ENCODE measurements around the gene R3HDM2.
A peak's percentile ranks its signal among the peaks of the same experiment; 100 is the strongest.

The R3HDM2 gene

DNA sequence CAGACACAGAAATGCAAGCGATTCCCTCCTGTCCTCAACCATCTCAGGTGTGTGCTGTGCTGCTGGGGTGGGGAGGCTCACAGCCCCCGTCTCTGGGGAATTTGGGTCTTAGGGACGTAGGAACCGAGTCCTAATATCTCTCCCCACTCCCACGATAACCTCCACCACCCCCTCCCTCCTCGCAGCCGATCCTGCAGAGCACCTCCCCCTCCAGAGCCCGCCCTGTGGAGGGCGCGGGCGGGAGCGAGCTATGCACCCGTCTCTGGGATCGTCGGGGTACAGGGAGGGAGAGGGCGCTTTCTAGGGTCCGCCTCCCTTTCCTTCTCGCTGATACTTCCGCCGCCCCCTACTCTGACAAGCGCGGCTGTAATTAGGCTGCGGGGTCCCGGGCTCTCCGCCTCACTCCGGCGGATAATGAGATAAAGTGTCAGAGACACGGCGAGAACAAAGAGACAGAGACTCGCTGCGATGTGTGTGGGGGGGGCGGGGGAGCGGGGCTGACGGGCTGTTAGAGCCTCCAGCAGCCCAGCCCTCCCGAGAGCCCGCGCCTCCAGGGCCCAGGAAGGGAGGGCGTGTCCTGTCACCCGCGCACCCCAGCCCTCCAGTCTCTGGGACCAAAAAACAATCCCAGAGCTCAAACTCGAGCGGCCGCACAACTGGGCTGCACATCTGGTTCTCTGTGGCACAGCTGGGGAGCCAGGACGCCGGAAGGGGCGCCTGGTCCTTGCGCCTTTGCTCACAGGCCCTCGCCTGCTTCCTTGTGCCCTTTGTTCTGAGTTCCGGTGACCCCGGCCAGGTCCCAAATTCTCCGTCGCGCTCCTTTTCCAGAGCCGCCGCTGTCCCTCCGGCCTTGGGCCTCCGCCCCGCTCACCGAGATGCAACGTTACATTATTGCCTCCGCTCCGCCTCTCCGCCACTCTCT, 192.7 kb downstream of the R3HDM2 start:
- no peak for DNase-seq

DNA sequence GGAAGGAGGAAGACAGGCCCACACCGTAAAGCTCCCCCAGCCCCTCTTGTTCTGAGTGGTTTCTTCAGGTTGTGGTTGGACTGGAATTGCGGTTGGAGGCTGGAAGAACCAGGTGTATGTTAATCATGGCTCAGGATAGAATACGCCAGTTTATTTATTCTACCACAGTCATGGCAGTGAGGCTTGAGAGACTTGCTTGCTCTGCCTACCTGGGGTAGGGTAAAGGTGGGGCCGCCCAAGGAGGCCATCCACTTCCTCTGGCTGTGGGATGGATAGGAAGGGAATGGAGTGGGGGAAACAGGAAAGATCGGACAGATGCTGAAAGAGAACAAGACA, 193.3 kb downstream of the R3HDM2 start:
- DNase-seq = no peak

DNA sequence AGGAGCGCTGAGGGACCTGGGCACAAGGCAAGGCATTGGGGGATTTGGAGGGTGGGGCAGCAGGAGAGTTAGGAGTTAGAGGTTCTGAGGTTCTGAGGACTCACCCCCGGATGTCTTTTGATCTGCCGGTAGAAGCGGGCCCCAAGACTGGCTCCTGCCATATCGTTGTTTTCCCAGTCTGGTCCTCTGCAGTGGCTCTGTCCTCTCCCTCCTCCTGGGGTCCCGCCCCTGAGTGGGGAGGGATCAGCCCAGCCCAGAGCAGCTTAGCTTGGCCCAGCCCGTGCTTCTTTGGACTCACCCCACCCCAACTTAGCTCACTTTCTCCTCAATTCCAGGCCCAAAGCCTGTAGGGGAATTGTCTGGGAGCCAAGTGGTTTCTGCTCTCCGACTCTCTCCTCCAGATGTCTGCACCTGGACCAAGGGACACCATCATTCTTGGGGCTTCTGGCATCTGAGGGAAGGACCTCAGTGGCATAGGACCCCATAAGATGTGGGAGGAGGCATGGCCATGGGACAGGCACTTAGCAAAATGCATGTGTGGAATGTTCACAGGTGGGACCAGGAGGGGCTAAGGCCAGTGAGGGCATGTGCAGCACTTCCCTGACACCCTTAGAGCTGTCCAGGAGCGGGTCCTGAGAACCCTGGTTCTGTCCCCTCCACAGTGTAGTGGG, 193.8 kb downstream of the R3HDM2 start:
- DNase-seq = no peak

DNA sequence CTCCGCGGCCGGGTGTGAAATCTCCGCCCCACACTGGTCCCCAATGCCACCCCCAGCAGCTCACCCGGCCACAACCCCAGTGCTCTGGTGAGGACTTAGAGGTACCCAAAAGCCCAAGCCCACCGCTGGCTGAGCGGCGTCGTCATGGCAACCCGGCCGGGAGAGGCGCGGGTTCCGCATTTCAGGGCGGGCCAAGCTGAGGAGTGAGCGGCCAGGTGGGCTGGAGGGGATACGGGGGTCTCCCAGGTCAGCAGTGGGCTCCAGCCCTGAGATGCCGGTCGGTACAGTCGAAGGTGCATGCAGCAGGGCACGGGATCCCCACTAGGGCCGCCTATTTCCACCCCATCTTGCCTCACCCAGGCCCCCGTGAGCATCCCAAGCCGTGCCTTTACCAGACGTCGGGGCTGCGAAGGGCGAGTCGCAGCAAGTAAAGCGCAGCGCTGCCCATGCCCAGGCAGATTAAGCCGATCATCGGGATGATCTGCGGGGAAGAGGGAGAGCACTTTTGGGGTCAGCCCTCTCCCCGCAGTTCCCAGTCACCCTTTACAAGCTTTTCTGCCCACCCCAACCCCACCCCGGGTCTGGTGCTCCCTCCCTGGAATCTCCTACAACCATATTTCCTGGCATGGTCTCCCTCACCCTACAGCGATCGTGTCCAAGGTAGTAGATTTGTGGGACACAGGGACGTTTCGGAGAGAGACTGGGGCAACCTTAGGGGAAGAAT, 194.5 kb downstream of the R3HDM2 start:
- no peak for DNase-seq

DNA sequence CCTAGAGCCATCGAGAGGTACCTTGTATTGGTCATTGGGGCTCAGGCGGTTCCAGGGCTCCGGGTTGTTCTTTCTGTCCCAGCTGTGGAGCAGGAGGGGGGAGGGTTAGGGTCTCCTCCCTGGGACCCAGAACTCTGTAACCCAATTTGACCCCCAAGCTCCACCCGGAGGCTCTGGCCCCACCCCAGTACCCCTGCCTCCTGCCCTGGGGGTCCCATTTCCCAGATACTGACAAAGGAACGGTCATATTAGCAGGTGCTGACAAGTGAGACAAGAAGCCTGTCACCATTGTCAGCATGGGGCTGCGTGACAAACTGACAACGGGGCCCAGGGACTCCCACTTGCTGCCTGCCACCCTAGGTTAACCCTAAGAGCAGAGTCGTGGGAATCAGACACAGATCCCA, 195.1 kb downstream of the R3HDM2 start:
- DNase-seq = no peak

DNA sequence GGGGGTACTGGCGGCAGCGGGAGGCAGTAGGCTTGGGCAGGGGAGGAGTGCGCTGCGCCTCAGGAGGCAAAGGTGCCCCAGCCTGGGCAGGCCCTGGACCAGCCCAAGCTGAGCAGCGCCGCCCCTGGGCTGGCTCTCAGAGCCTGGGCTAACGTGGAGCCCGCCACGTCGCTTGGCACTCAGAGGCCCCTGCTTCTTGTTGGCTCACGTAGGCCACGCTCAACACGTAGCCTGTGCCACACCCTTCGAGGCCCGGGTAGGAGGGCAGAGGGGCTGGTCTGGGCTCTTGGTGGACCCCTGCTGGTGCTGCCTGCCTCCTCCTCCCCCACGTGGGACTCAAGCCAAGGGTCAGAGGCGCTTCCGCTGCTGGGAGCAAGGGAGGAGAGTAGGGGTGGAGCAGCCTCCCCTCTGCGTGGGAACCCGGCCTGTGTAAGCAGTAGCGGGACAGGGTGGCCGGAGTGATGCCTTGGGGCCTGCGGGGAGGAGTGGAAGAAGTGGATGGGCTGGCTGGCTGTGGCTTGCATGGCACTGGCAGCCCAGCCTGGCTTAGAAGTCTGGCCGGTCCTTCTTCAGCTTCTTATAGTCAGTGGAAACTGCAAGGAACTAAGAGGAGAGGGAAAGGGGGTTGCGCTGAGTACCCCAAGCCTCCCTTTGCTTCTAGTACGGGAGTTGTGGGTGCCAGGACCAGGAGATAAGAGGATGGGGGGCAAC, 195.7 kb downstream of the R3HDM2 start:
- no peak for DNase-seq

DNA sequence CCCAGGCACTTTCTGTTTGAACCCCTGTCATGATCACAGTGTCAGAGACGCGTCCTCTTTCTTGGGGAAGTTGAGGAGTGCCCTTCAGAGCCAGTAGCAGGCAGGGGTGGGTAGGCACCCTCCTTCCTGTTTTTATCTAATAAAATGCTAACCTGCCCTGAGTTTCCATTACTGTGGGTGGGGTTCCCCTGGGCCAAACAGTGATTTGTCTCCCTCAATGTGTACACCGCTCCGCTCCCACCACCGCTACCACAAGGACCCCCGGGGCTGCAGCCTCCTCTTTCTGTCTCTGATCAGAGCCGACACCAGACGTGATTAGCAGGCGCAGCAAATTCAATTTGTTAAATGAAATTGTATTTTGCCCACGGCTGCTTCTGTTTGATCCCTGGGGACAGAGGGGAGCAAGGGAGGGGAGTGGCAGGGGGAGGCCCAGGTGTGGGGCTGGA, 196.2 kb downstream of the R3HDM2 start:
- no peak for DNase-seq

DNA sequence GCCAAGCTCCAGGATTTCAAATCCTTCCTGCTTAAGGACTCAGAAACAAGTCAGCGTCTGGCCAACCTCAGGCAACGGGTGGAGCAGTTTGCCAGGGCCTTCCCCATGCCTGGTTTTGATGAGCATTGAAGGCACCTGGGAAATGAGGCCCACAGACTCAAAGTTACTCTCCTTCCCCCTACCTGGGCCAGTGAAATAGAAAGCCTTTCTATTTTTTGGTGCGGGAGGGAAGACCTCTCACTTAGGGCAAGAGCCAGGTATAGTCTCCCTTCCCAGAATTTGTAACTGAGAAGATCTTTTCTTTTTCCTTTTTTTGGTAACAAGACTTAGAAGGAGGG, 196.6 kb downstream of the R3HDM2 start:
- no peak for DNase-seq

DNA sequence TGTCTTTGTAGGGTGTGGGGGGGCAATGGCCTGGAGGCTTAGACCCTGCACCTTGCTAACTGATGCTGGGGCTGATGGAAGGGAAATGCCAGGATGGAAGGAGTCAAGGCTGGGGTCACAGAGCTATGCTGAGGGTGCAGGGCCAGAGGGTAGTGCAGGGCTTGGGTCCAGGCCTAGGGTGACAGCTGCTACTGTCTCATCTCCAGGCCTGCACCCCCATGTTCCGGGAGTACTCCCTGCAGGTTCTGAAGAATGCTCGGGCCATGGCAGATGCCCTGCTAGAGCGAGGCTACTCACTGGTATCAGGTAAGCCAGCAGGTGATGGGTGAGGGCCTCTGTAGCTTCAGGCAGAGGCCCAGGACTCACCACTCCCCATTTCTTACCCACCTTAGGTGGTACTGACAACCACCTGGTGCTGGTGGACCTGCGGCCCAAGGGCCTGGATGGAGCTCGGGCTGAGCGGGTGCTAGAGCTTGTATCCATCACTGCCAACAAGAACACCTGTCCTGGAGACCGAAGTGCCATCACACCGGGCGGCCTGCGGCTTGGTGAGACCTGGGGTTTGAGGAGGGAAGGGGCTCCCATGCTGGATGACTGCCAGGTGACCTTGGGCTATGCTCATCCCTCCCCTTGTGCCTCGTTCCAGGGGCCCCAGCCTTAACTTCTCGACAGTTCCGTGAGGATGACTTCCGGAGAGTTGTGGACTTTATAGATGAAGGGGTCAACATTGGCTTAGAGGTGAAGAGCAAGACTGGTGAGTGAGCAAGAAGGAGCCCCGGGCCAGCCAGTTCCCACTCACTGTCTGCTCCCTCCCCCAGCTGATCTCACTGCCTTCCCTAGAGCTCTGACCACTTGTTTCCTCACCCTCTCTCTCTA, 197.2 kb downstream of the R3HDM2 start:
- no peak for DNase-seq

DNA sequence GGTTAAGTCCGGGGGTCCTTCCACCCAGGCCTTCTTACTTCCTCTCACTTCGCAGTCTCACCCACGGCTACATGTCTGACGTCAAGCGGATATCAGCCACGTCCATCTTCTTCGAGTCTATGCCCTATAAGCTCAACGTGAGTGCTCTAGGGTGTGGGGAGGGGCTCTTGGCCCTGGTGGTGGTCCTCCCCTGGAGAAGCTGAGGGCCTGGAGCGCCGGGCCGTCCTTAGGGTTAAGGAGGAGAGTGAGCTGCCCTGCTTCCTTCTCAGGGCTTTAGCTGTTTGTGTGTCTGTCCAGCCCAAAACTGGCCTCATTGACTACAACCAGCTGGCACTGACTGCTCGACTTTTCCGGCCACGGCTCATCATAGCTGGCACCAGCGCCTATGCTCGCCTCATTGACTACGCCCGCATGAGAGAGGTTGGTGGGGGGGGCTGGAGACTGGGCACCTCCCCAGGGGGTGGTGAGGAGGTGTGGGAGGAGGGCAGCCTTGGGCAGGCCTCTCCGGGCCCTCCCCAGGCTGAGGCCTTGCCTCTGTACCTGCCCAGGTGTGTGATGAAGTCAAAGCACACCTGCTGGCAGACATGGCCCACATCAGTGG, 198.6 kb downstream of the R3HDM2 start:
- no peak for DNase-seq

DNA sequence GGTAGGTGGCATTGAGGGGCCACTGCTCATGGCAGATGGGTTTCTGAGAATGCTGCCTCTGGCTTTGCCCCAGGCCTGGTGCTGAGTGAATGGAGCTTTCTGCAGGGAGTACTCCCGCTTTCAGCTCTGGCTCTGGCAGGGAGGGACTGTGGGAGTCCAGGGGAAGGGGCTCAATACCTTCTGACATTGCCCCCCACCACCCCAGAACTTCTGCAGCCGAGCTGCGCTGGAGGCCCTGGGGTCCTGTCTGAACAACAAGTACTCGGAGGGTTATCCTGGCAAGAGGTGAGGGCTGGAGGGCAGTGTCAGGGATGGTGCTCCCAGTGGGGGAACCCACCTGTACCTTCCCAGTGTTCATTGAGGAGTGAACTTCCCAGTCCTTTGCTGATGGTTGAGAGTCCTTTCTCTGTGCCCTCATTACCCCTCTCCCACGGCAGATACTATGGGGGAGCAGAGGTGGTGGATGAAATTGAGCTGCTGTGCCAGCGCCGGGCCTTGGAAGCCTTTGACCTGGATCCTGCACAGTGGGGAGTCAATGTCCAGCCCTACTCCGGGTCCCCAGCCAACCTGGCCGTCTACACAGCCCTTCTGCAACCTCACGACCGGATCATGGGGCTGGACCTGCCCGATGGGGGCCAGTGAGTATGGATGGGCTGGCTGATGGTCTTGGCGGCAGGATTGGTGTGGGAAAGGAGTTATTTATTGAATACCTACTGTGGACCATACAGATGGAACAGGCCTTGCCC, 199.4 kb downstream of the R3HDM2 start:
- DNase-seq = no peak

DNA sequence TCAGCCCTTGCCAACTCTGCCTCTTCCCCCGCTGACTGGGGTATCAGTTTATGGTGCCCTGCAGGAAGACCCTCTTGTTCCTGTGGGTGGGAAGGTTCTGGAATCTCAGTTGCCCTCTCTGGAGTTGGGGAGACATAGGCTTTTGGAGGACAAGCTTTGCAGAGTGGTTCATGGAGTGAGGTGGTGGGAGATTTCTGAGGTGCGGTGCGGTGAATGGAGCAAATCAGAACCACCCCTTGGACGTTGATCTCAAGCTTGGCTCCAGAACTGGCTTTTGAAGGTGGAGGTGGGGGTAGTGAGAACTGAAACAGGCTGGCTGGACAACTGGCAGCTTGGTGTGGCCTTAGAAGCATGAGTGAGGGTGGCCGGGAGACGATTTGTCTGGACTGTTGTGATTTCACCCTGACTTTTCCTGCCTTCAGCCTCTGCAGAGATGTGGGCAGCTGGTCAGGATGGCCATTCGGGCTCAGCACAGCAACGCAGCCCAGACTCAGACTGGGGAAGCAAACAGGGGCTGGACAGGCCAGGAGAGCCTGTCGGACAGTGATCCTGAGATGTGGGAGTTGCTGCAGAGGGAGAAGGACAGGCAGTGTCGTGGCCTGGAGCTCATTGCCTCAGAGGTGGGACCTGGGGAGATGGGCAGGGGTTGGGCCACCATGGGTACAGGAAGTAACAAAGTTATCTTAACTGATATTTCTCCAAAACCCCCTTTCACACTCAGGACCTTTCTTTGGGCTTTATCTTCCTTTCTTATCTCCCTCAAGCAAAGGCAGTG, 200.3 kb downstream of the R3HDM2 start:
- no peak for DNase-seq

DNA sequence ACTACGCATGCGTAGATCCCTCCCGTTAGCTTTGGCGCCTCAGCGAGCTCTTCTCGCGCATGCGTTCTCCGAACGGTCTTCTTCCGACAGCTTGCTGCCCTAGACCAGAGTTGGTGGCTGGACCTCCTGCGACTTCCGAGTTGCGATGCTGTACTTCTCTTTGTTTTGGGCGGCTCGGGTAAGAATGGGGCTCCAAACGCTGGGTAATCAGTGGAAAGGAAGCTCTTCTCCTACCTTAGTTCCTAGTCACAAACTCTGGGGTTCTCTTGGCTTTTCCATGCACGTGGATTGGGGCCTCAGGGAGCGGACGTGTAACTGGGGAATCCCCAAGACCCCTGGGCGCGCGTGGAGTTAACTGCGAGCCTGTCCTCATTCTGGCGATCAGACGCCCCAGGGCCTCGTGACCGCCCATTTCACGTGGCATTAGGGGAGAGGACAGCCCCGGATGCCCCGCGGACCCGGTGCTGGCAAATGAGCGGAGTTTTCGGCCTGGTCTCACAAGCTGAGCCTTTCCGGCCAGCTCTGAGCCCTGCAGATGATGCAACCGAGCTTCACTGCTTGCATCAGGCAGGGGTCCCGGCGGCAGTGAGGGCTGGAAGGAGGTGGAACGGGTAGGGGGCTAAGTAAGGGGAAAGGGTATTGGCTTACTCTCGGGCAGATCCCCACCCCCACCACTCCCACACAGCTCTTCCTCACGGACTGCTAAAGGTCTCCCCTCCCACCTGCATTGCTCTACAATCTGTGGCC, 201.0 kb downstream of the R3HDM2 start, which contains the start of gene SHMT2:
Gene SHMT2 (plus strand): TSS at position 78 of the 747 bp plus-strand sequence. CDS start 68 bp downstream, at position 146.
- DNase-seq = peak; percentile 92

DNA sequence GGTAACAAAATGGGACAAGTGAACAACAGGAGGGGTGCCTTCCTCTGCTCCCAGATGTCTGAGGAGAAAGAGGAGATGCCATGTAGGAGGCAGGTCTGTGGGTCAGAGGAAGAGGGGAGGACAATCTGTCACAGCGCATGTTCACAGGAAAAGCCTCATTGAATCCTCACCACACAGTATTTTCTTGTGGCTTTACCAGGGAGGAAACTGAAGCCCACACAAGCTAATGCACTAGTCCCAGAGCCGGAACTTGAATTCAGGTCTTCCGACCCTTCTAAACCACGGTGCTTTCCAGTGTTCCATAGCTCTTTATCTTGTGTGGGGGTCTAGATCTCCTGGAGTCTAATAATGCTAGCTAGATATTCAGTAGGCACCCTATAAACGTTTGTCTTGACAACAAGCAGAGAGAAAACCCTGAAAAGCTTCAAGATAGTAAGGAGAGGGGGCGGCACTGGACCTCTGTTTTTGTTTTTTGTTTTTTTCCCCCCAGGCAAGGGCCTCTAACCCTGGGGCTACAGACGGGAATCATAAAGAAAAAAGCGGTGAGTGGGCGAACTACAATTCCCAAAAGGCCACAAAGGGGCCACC, 201.7 kb downstream of the R3HDM2 start:
- peak; percentile 34 for DNase-seq

DNA sequence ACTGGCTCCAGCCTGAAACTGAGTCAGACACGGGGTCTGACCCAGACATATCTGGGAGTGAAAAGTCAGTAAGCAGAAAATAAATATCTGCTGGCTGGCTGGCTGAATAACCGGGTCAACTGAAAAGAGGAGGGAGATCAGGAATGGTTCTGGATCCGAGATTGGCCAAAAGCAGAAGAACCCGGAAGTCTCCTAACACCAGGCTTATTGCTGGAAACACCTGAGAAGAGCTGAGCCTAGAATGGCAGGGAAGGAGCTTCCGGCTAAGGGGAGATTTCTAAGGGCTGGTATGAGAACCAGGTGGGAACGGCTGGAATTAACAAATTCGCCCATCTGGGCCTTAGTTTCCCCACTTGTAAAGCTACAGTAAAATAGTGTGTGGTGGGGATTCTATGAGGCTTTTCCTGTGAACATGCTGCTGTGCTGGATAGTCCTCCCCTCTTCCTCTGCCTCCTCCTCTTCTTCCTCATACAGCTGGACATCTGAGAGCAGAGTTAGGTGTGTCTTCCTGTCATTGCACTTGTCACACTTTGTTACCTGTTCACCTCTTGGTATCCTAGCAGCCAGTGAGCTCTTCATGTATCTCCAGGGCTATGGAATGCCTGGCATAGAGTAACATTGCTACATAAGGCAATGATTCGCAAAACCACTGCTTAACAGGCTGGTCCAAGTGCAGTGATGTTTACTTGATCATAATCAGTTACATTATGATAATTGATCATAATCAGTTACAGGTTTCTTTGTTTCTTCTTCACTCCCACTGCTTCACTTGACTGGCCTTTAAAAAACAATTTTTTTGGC, 203.3 kb downstream of the R3HDM2 start:
- DNase-seq = no peak

DNA sequence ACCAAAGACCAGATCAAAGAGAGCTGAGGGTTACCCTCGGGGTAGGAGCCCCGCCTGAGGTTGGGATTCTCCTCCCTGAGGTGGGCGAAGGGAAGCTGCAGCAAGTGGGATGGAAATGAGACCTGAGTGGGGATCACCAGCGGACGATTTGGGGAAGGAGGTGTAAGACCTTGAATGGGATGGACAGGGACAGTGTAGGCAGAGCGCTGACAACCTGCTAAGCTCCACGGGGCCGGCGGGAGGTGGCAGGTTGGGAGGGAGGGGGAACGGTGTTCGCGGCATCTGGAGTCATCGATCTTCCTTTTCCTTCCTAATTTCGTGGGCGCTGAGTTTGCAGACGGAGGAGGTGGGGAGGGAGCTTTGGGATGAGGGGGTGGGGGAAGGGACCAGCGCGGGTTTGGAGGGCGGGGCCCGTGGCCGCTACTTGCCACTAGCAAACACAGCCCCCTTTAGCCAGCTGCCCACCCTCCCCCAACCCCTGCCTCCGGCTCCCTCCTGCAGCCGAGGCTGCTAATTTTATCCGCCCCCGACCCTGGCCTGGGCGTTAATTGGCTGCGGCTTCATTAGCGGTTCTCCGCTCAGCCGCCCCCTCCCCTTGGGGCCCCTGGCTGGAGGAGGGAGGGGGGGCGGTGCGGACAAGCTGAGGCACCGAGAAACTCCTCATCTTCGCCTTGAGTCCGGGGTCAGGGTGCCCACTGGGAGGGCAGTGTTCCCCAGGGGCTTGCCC, 204.1 kb downstream of the R3HDM2 start:
- no peak for DNase-seq

DNA sequence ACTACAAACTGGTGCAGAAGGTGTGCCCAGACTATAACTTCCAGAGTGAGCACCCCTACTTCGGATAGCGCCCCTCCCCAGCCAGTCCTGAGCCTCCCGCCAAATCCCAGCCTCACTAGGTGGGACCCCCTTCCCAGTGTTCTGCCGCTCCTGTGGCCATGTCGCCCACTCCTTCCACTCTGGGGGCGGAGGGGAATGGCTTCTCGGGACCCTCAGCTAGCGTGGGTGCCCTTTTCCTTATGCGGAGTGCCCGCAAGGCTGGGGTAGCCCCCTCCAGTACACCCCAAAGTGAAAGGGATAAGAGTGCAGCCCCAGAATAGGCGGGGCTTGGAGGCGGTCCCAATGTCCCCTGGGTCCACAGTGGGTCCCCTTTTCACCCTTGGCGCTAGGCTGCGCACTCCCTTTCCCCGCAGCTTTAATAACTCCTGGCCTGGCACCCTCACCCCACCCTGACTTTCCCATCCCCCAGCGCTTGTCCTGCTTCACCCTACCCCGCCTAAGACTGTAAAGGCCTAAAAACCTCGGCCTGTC, 205.1 kb downstream of the R3HDM2 start:
- no peak for DNase-seq

Measured in CD4-positive, alpha-beta T cell treated with Interleukin-4 for 4 hours (primary cell).